Measurements from ENCODE around the gene MACROD2.

GRCh38 chr20:14710951-14711350, 715.6 kb downstream of the MACROD2 start:
- TF ChIP-seq POLR2AphosphoS5 (IDR thresholded peaks at IDR 0.05): peak; percentile 36
- TF ChIP-seq, protein P1, sequence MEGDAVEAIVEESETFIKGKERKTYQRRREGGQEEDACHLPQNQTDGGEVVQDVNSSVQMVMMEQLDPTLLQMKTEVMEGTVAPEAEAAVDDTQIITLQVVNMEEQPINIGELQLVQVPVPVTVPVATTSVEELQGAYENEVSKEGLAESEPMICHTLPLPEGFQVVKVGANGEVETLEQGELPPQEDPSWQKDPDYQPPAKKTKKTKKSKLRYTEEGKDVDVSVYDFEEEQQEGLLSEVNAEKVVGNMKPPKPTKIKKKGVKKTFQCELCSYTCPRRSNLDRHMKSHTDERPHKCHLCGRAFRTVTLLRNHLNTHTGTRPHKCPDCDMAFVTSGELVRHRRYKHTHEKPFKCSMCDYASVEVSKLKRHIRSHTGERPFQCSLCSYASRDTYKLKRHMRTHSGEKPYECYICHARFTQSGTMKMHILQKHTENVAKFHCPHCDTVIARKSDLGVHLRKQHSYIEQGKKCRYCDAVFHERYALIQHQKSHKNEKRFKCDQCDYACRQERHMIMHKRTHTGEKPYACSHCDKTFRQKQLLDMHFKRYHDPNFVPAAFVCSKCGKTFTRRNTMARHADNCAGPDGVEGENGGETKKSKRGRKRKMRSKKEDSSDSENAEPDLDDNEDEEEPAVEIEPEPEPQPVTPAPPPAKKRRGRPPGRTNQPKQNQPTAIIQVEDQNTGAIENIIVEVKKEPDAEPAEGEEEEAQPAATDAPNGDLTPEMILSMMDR (IDR thresholded peaks at IDR 0.05): no peak
